Measurements from ENCODE around the gene ARRB1. TPM values are rescaled to one million over a fixed set of nuclear protein-coding genes. Genes with fewer than 3 reads are reported as not detected.

ARRB1 gene
- total and polyA plus RNA-seq, 9 of the 15 experiments (the other 6 are each of a cell fraction or from before 2014, with no cell fraction given) = 6.6 to 45.4 (median 28.5) TPM

- TF ChIP-seq NFYB (IDR thresholded peaks at IDR 0.05; ENCODE audit: extremely low read depth, insufficient read length) (no peak), SMAD3 (CRISPR knock-in tag; conservative IDR thresholded peaks at IDR 0.05) (peak; percentile 78; the same call in 1 of the 2 replicates), POLR3A (IDR thresholded peaks at IDR 0.05; ENCODE audit: borderline replicate concordance, extremely low read depth, insufficient read depth, insufficient read length) (no peak), ZNF407 (IDR thresholded peaks at IDR 0.05; ENCODE audit: low read depth) (0 out of 2 replicates have a peak, but pooled peaks have one; percentile 5), TFAM (CRISPR knock-in tag; conservative IDR thresholded peaks at IDR 0.05) (no peak), ZNF217 (CRISPR knock-in tag; IDR thresholded peaks at IDR 0.05) (no peak), SMAD4 (CRISPR knock-in tag; conservative IDR thresholded peaks at IDR 0.05) (peak; percentile 46; the same call in 1 of the 2 replicates), GTF2E2 (tag; IDR thresholded peaks at IDR 0.05) (peak; percentile 97), ARID3B (CRISPR knock-in tag; IDR thresholded peaks at IDR 0.05; ENCODE audit: borderline replicate concordance) (no peak), NFE2L1 (tag; IDR thresholded peaks at IDR 0.05; ENCODE audit: borderline replicate concordance, low read depth) (no peak), SMARCA5 (IDR thresholded peaks at IDR 0.05) (no peak), ZBTB5 (IDR thresholded peaks at IDR 0.05) (no peak), ZNF12 (CRISPR knock-in tag; IDR thresholded peaks at IDR 0.05) (peak; percentile 85), STAT5A (IDR thresholded peaks at IDR 0.05; ENCODE audit: borderline replicate concordance, low read length) (peak; percentile 45; the same call in 1 of the 2 replicates), JUNB (CRISPR knock-in tag; conservative IDR thresholded peaks at IDR 0.05) (no peak), ARID2 (IDR thresholded peaks at IDR 0.05) (no peak)
Observed at GRCh38 chr11:75399344-75400145, 48.1 kb upstream of the ARRB1 start, which contains the start of gene RPS3 (continued).
